ENCODE measurements around the gene AKAP7.

DNA sequence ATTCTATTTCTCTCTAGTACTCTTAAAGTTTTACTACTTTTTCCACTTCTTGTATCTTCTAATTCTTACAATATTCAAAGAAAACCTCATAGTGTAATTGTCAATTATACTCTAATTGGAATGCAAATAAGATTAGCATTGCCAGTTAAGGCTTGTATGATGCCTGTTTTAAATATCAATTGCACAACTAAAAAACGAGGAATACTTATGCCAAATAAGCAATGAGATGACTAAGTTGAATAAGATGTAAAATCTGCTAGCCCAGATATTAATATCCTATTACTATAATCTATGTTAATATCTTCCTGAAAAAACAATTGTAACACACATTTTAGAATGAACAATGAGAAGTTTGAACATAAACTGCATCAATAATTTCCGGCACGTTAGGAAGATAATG lies 13.3 kb upstream of the AKAP7 start:
- TF ChIP-seq, protein P1, sequence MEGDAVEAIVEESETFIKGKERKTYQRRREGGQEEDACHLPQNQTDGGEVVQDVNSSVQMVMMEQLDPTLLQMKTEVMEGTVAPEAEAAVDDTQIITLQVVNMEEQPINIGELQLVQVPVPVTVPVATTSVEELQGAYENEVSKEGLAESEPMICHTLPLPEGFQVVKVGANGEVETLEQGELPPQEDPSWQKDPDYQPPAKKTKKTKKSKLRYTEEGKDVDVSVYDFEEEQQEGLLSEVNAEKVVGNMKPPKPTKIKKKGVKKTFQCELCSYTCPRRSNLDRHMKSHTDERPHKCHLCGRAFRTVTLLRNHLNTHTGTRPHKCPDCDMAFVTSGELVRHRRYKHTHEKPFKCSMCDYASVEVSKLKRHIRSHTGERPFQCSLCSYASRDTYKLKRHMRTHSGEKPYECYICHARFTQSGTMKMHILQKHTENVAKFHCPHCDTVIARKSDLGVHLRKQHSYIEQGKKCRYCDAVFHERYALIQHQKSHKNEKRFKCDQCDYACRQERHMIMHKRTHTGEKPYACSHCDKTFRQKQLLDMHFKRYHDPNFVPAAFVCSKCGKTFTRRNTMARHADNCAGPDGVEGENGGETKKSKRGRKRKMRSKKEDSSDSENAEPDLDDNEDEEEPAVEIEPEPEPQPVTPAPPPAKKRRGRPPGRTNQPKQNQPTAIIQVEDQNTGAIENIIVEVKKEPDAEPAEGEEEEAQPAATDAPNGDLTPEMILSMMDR (IDR thresholded peaks at IDR 0.05): no peak
- no peak for TF ChIP-seq TEAD4 (IDR thresholded peaks at IDR 0.05; ENCODE audit: borderline replicate concordance, insufficient read depth)
